PC-3 (cell line): ENCODE measurements around the gene PANK4. TPM values are rescaled to one million over a fixed set of nuclear protein-coding genes. Genes with fewer than 3 reads are reported as not detected.

Experiments
- ATAC-seq: fragments of 200-7000 bp; cut with Tn5 transposase; 2 replicates; pipeline ENCODE4 v1.9.1; 2020; ENCODE audit warnings: mild to moderate bottlenecking, moderate library complexity
- Bru-seq: library from RNA; stranded (reverse); fragments of 400-500 nt; gene quantifications from one replicate; lab custom pipeline; 2021; lab: Mats Ljungman, UMichigan
- BruChase-seq, 2 experiments: library from RNA; stranded (reverse); fragments of 400-500 nt; gene quantifications; one replicate each; lab custom pipeline; 2021; lab: Mats Ljungman, UMichigan
- BruUV-seq: library from RNA; stranded (reverse); fragments of 400-500 nt; replicated peaks from 2 replicates; lab custom pipeline; 2021; lab: Mats Ljungman, UMichigan
- CTCF ChIA-PET: fragments of 300-600 bp; sonication (Branson Sonifier 250); formaldehyde crosslinking; loops from one replicate; lab custom pipeline; 2022; ENCODE audit warnings: antibody characterized with exemption; lab: Charles Lee
- POLR2A ChIA-PET: fragments of 300-600 bp; sonication (Branson Sonifier 250); formaldehyde crosslinking; loops from one replicate; lab custom pipeline; 2022; ENCODE audit warnings: antibody characterized with exemption; ENCODE audit not compliant: unreplicated experiment; lab: Charles Lee
- DNase-seq: peaks from one replicate; pipeline ENCODE4 v3.0.0-alpha.2; 2015
- H2AFZ ChIP-seq: fragments of 300-600 bp; sonication (generic); 2 replicates; pipeline ENCODE4 v1.6.0; 2016; ENCODE audit warnings: antibody characterized with exemption, low read length
- H3F3A ChIP-seq: fragments of 300-600 bp; sonication (generic); one replicate; pipeline ENCODE4 v1.6.0; 2017; ENCODE audit warnings: antibody characterized with exemption, low read length, control low read depth, mild to moderate bottlenecking; ENCODE audit not compliant: unreplicated experiment
- H3K27ac ChIP-seq: fragments of 300-600 bp; sonication (generic); 2 replicates; pipeline ENCODE4 v1.5.1; 2016; ENCODE audit warnings: mild to moderate bottlenecking, low read length
- H3K27me3 ChIP-seq: fragments of 300-600 bp; sonication (generic); 2 replicates; pipeline ENCODE4 v1.6.1; 2016; ENCODE audit warnings: low read length, mixed read lengths
- H3K36me3 ChIP-seq: fragments of 300-600 bp; sonication (generic); 2 replicates; pipeline ENCODE4 v1.6.1; 2016; ENCODE audit warnings: low read depth, mixed run types, low read length, mixed read lengths
- H3K4me1 ChIP-seq: fragments of 300-600 bp; sonication (generic); 2 replicates; pipeline ENCODE4 v1.5.1; 2016; ENCODE audit warnings: low read length; ENCODE audit not compliant: insufficient read depth
- H3K4me2 ChIP-seq: fragments of 300-600 bp; sonication (generic); 2 replicates; pipeline ENCODE4 v1.6.0; 2016; ENCODE audit warnings: low read length
- H3K4me3 ChIP-seq: fragments of 300-600 bp; sonication (generic); 2 replicates; pipeline ENCODE4 v1.5.1; 2016; ENCODE audit warnings: mild to moderate bottlenecking, low read length, mixed read lengths
- H3K79me2 ChIP-seq: fragments of 300-600 bp; sonication (generic); 2 replicates; pipeline ENCODE4 v1.6.1; 2017; ENCODE audit warnings: low read length, mixed read lengths
- H3K9ac ChIP-seq: fragments of 300-600 bp; sonication (generic); 2 replicates; pipeline ENCODE4 v1.6.0; 2016; ENCODE audit warnings: mild to moderate bottlenecking, low read length
- H3K9me2 ChIP-seq: fragments of 300-600 bp; sonication (generic); replicated peaks from 2 replicates; pipeline ENCODE4 v1.6.1; 2016; ENCODE audit warnings: mixed run types, low read length, mixed read lengths
- H3K9me3 ChIP-seq: fragments of 300-600 bp; sonication (generic); 2 replicates; pipeline ENCODE4 v1.6.1; 2016; ENCODE audit warnings: low read length, mixed read lengths
- H4K20me1 ChIP-seq: fragments of 300-600 bp; sonication (generic); 2 replicates; pipeline ENCODE4 v1.6.1; 2016; ENCODE audit warnings: low read length, mixed read lengths
- CTCF ChIP-seq: fragments of 300-600 bp; sonication (generic); conservative IDR thresholded peaks from 2 replicates; pipeline ENCODE4 v1.5.1; 2017; ENCODE audit warnings: antibody characterized with exemption, low read depth, mild to moderate bottlenecking, low read length
- EZH2 ChIP-seq: fragments of 300-600 bp; sonication (generic); IDR thresholded peaks from one replicate; pipeline ENCODE4 v1.6.1; 2017; ENCODE audit warnings: antibody characterized with exemption, mild to moderate bottlenecking, low read length; ENCODE audit not compliant: unreplicated experiment
- EZH2phosphoT487 ChIP-seq: fragments of 300-600 bp; sonication (generic); IDR thresholded peaks from 2 replicates; pipeline ENCODE4 v1.6.1; 2018; ENCODE audit warnings: mild to moderate bottlenecking, antibody characterized with exemption, low read length, borderline replicate concordance
- intact Hi-C: fragments of 100-400 bp; cut with micrococcal nuclease; formaldehyde crosslinking; loops from 2 replicates; pipeline ENCODE4 v1.9.0; 2023
- long read RNA-seq: library from polyadenylated mRNA; unstranded; transcript quantifications from one replicate; pipeline ENCODE4 v2.0.0, GENCODE V29; 2021; ENCODE audit not compliant: unreplicated experiment
- total RNA-seq: library from RNA; depleted of rRNA; stranded (reverse); fragments of >200 nt; gene quantifications from 2 replicates; pipeline ENCODE4 v1.2.3, GENCODE V29; 2014; rRNA removed

Gene PANK4
- total RNA-seq, result 69.4 and 86.9 TPM in 2 replicates
- Bru-seq, nascent RNA, result percentile 85 among the genes with signal in this experiment
- percentile 85 among the genes with signal in this experiment for BruChase-seq, experiment 1, labeled RNA remaining after a 6-hour chase
- percentile 88 among the genes with signal in this experiment for BruChase-seq, experiment 2, labeled RNA remaining after a 2-hour chase
- long read RNA-seq, transcript PANK4-201 (19 exons, 2,677 nt), result major isoform, 76 of 163 reads
- long read RNA-seq, partial matches to known transcripts, result 38 of 163 reads
- long read RNA-seq, other reads (novel, unspliced or antisense), result 48 of 163 reads

- intact Hi-C loops, result loop anchor here (1.0 to 2.0 kb wide), 2 partner anchors 21 to 75 kb away; no protein-coding TSS in a partner anchor
- ATAC-seq (peak; percentile 92), DNase-seq (peak; percentile 98)
- Histone ChIP-seq H3K27ac (peak within 1 kb of the TSS; percentile 43), H3K9ac (peak within 1 kb of the TSS; percentile 96), H3K36me3 (peaks cover 7% of the 10 kb centered on the region; the same call in 1 of the 2 replicates), H3K9me3 (no peaks in the 10 kb centered on the region), H3K9me2 (no peaks in the 10 kb centered on the region), H3K4me2 (peak within 1 kb of the TSS; percentile 94), H3K4me1 (peaks cover 43% of the 10 kb centered on the region), H4K20me1 (peaks cover 43% of the 10 kb centered on the region), H3K4me3 (peak within 1 kb of the TSS; percentile 93), H2AFZ (peak within 1 kb of the TSS; percentile 64), H3K27me3 (no peaks in the 10 kb centered on the region), H3K79me2 (peaks cover 49% of the 10 kb centered on the region), H3F3A (no peaks in the 10 kb centered on the region)
- TF ChIP-seq EZH2phosphoT487 (no peak), EZH2 (no peak), CTCF (no peak)
- ChIA-PET POLR2A (interaction anchor here (0.6 to 1.0 kb wide), 9 partner anchors 9 to 327 kb away, joined by 3 to 11 read pairs (median 7); partner anchors contain the start of gene TNFRSF14), CTCF (interaction anchor here (0.6 to 2.4 kb wide), 4 partner anchors 9 to 112 kb away, joined by 4 to 15 read pairs (median 6); no protein-coding TSS in a partner anchor)
- no TSS peak for BruUV-seq
Measured at GRCh38 chr1:2525920-2526823, at the start of gene PANK4. TSS of gene PANK4 (minus strand) at chr1:2526596. CDS start at chr1:2526587, 9 bp downstream.

GRCh38 chr1:2574350-2574749 lies 48.0 kb upstream of the PANK4 start:
- Histone ChIP-seq H3F3A (no peaks in the 10 kb centered on the region), H3K9me2 (no peaks in the 10 kb centered on the region), H3K27me3 (peaks cover 28% of the 10 kb centered on the region), H3K4me3 (no peak overlapping the region), H3K9me3 (no peaks in the 10 kb centered on the region), H3K79me2 (no peaks in the 10 kb centered on the region), H3K36me3 (no peaks in the 10 kb centered on the region), H3K4me1 (no peaks in the 10 kb centered on the region; the same call in 1 of the 2 replicates), H3K27ac (no peak overlapping the region), H2AFZ (no peak overlapping the region), H3K9ac (no peak overlapping the region), H4K20me1 (no peaks in the 10 kb centered on the region), H3K4me2 (no peak overlapping the region)
- intact Hi-C loops, result no loop called here
- no TSS peak for BruUV-seq
- ATAC-seq (no peak), DNase-seq (no peak)
- ChIA-PET POLR2A (no interaction called here), CTCF (no interaction called here)
- TF ChIP-seq EZH2phosphoT487 (no peak), EZH2 (no peak), CTCF (no peak)
